Activated naive CD8-positive, alpha-beta T cell treated with anti-CD3 and anti-CD28 coated beads, Interleukin-2, amount 10 ng/mL, durations not matched to agents 7 days and 5 days (primary cell): ENCODE data around the gene CYP4F8. TPM values are rescaled to one million over a fixed set of nuclear protein-coding genes. Genes with fewer than 3 reads are reported as not detected.

Experiments
- ATAC-seq: fragments of 150-1000 bp; cut with Tn5 transposase; one replicate; pipeline ENCODE4 v1.10.0; 2021; ENCODE audit warnings: low read depth, moderate library complexity
- POLR2A ChIA-PET: fragments of 350-600 bp; sonication (Branson Sonifier 250); formaldehyde crosslinking; loops from one replicate; lab custom pipeline; 2021; ENCODE audit warnings: antibody characterized with exemption; lab: Charles Lee
- DNase-seq: peaks from one replicate; pipeline ENCODE4 v3.0.0; 2021
- H3K27ac Mint-ChIP-seq: one replicate; pipeline ENCODE4 v1.8.0; 2022; ENCODE audit warnings: mild to moderate bottlenecking, mixed read lengths
- H3K27me3 Mint-ChIP-seq: one replicate; pipeline ENCODE4 v1.8.0; 2022; ENCODE audit warnings: mild to moderate bottlenecking, moderate library complexity, mixed read lengths
- H3K36me3 Mint-ChIP-seq: one replicate; pipeline ENCODE4 v1.8.0; 2021; ENCODE audit warnings: mild to moderate bottlenecking, mixed read lengths
- H3K4me1 Mint-ChIP-seq: one replicate; pipeline ENCODE4 v1.8.0; 2021; ENCODE audit warnings: mixed read lengths
- H3K4me3 Mint-ChIP-seq: one replicate; pipeline ENCODE4 v1.8.0; 2022; ENCODE audit warnings: mild to moderate bottlenecking, moderate library complexity, mixed read lengths
- H3K9me3 Mint-ChIP-seq: one replicate; pipeline ENCODE4 v1.8.0; 2021; ENCODE audit warnings: mixed read lengths
- total RNA-seq, 2 experiments: library from RNA; stranded (reverse); gene quantifications; one replicate each; pipeline ENCODE4 v1.2.3, GENCODE V29; 2021

CYP4F8 gene, protein sequence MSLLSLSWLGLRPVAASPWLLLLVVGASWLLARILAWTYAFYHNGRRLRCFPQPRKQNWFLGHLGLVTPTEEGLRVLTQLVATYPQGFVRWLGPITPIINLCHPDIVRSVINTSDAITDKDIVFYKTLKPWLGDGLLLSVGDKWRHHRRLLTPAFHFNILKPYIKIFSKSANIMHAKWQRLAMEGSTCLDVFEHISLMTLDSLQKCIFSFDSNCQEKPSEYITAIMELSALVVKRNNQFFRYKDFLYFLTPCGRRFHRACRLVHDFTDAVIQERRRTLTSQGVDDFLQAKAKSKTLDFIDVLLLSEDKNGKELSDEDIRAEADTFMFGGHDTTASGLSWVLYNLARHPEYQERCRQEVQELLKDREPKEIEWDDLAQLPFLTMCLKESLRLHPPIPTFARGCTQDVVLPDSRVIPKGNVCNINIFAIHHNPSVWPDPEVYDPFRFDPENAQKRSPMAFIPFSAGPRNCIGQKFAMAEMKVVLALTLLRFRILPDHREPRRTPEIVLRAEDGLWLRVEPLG
- total RNA-seq: not detected

DNA sequence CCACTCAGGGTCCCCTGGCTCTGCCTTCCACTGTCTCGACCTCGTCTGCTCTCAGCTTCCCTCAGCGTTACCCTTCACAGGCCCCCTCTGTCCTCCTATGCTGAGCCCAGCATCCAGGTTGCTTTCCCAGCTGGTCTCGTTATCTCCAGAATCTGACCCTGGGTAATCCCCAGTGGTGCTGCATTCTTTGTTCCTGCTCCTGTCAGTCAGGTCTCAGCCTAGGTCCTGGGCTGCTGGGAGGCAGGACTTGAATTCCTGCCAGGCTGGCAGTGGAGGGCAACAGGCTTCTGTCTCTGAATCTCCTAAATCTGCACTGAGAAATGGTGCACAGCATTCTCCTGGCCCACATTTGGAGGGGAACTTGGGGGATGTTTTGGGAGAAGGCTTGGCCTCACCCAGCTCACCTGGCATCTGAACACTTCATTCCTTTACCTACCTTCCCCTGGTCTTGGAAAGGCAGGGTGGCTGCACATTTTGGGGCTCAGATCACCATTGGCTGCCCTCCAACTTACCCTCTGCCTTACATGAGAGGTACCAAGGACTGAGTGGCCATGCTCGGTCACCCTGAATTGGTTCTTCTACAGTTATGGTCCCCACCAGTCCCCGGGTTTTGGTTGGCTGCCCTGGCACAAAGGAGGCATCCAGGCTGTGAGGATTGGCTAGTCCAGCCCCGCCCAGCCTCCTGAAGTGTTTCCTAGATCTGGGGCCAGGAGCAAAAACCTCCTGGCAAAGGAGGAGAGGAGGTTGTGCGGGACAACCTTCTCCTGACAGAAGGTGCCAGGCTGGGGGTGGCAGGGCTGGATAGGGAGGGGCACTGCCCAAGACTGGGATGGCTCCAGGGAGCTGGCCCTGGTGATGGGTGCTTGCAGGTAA, at the start of gene CYP4F8:
TSS of gene CYP4F8 (plus strand) at position 712 of the 873 bp plus-strand sequence. CDS start 399 bp downstream, outside the sequence.
- Mint-ChIP-seq H3K9me3 (no peaks in the 10 kb centered on the region), H3K36me3 (no peaks in the 10 kb centered on the region), H3K27me3 (peaks cover 4% of the 10 kb centered on the region), H3K4me3 (no peak within 1 kb of the TSS), H3K27ac (no peak within 1 kb of the TSS), H3K4me1 (peaks cover 2% of the 10 kb centered on the region)
- no peak for ATAC-seq
- POLR2A ChIA-PET: no interaction called here
- no peak for DNase-seq

DNA sequence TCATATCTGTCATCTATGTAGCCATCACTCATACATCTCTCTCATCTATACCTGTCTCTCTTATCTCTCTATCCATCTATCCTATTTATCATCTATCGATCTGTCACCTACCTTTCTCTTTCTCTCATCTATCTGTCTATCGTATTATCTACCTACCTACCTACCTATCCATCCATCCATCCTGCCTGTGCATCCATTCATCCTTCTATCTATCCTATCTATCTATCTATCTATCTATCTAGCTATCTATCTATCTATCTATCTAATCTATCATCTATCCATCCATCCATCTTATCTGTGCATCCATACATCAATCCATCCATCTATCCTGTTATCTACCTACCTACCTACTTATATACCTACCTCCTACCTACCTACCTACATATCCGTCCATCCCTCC, 44.6 kb upstream of the CYP4F8 start:
- no peak overlapping the region for H3K4me3 Mint-ChIP-seq
- ATAC-seq (no peak), DNase-seq (no peak)
- no peaks in the 10 kb centered on the region for H3K9me3 Mint-ChIP-seq
- POLR2A ChIA-PET: no interaction called here
- H3K27me3 Mint-ChIP-seq: peaks cover 21% of the 10 kb centered on the region
- H3K36me3 Mint-ChIP-seq: no peaks in the 10 kb centered on the region
- H3K27ac Mint-ChIP-seq: no peak overlapping the region
- H3K4me1 Mint-ChIP-seq: no peaks in the 10 kb centered on the region

DNA sequence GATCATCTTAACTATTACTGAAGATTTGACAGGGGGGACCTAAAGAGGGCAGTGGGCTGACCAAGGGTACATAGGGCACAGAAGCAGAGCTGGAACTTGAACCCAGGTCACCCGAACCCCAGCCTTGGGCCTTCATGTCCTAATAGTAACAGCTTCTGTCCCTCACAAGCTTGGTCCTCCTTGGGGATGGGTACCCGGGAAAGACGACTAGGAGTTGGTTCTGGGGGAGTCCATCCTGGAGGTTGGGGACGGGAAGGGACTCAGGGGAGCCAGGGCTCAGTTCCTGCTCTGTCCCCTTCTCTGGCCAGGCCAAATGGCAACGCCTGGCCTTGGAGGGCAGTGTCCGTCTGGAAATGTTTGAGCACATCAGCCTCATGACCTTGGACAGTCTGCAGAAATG, 39.6 kb upstream of the CYP4F8 start:
- no peak for ATAC-seq
- H3K4me1 Mint-ChIP-seq: no peaks in the 10 kb centered on the region
- H3K27me3 Mint-ChIP-seq: peaks cover 6% of the 10 kb centered on the region
- no peaks in the 10 kb centered on the region for H3K36me3 Mint-ChIP-seq
- no peaks in the 10 kb centered on the region for H3K9me3 Mint-ChIP-seq
- POLR2A ChIA-PET: no interaction called here
- DNase-seq: no peak
- no peak overlapping the region for H3K27ac Mint-ChIP-seq
- H3K4me3 Mint-ChIP-seq: no peak overlapping the region

DNA sequence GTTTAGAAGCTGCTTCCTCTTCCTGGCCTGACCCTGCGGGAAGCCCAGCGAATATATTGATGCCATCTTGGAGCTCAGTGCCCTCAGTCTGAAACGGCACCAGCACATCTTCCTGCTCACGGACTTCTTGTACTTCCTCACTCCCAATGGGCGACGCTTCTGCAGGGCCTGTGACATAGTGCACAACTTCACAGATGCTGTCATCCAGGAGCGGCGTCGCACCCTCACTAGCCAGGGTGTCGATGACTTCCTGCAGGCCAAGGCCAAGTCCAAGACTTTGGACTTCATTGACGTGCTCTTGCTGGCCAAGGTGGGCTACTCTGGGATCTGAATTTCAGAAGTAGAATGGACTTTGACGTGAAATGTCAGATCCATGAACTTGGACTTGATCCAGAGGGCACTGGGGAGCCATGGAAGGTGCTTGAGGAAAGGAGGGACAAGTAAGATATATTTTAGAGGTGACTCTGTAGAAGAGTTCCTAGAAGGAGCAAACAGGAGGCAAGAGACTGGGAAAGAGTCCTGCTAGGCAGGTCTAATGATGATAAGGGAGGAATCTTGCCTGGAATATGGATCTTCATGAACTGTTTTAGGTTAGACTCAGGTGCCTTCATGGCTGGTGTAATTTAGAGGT, 38.4 kb upstream of the CYP4F8 start:
- H3K27ac Mint-ChIP-seq: no peak overlapping the region
- POLR2A ChIA-PET: no interaction called here
- H3K4me3 Mint-ChIP-seq: no peak overlapping the region
- no peaks in the 10 kb centered on the region for H3K36me3 Mint-ChIP-seq
- H3K27me3 Mint-ChIP-seq: peaks cover 14% of the 10 kb centered on the region
- DNase-seq (no peak), ATAC-seq (no peak)
- H3K9me3 Mint-ChIP-seq: no peaks in the 10 kb centered on the region
- H3K4me1 Mint-ChIP-seq: no peaks in the 10 kb centered on the region

DNA sequence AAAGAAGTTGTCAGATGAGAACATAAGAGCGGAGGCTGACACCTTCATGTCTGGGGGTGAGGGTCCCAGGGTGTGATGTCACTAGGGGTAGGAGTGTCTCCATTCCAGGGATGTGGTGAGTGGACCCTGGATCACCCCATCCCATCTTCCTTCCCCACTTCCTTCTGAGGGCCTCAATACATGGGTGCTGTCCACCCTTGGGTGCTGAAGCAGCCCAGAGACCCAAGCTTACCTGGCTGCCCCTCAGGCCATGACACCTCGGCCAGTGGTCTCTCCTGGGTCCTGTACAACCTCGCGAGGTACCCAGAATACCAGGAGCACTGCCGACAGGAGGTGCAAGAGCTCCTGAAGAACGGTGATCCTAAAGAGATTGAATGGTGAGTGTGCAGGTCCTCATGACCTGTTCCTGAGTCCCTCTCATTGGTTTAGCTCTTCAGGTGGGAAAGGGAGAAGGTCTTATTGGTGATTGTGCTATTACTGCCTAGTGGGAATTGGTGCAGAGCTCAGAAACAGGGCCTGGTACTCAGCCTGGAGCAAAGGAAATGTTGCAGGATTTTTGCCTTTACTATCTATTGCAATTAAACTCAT, 37.7 kb upstream of the CYP4F8 start:
- ATAC-seq: no peak
- Mint-ChIP-seq H3K4me3 (no peak overlapping the region), H3K36me3 (no peaks in the 10 kb centered on the region), H3K27me3 (peaks cover 16% of the 10 kb centered on the region), H3K9me3 (no peaks in the 10 kb centered on the region), H3K4me1 (no peaks in the 10 kb centered on the region), H3K27ac (no peak overlapping the region)
- POLR2A ChIA-PET: interaction anchor here (0.7 kb wide), 1 partner anchor 9 kb away, joined by 4 read pairs; no protein-coding TSS in a partner anchor
- no peak for DNase-seq

DNA sequence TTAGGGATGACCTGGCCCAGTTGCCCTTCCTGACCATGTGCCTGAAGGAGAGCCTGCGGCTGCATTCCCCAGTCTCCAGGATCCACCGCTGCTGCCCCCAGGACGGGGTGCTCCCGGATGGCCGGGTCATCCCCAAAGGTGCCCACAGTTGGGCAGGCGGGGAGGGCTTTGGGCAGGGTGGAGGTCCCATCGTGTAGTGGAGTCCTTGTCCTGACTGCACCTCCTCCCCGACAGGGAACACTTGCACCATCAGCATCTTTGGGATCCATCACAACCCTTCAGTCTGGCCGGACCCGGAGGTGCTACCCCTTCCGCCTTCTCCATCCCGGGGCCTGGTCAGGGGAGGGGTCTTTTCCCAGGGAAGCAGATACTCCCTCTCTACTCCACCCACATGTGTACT, 31.7 kb upstream of the CYP4F8 start:
- ATAC-seq (no peak), DNase-seq (no peak)
- Mint-ChIP-seq H3K27ac (no peak overlapping the region), H3K4me1 (peaks cover 3% of the 10 kb centered on the region), H3K9me3 (no peaks in the 10 kb centered on the region), H3K27me3 (peaks cover 18% of the 10 kb centered on the region), H3K36me3 (no peaks in the 10 kb centered on the region), H3K4me3 (no peak overlapping the region)
- POLR2A ChIA-PET: no interaction called here

DNA sequence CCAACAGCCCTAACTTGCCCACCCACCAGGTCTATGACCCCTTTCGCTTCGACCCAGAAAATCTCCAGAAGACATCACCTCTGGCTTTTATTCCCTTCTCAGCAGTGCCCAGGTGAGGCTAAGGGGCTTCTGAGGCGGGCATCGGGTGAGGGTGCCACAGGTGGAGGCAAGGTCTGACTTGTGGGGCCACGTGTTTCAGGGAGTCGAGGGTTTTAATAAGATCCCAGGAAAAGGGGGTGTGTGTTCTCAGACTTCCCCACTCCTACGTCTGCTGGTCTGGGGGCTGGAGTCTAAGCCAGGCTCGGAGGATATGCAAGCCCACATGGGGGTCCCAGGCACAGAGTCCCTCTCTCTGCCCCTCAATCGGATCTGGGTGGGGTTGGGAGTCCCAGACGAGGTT, 30.9 kb upstream of the CYP4F8 start:
- POLR2A ChIA-PET: no interaction called here
- no peaks in the 10 kb centered on the region for H3K9me3 Mint-ChIP-seq
- ATAC-seq (no peak), DNase-seq (no peak)
- H3K27ac Mint-ChIP-seq: no peak overlapping the region
- H3K36me3 Mint-ChIP-seq: no peaks in the 10 kb centered on the region
- H3K4me1 Mint-ChIP-seq: peaks cover 3% of the 10 kb centered on the region
- peak overlapping the region; percentile 19 for H3K4me3 Mint-ChIP-seq
- peaks cover 20% of the 10 kb centered on the region for H3K27me3 Mint-ChIP-seq

DNA sequence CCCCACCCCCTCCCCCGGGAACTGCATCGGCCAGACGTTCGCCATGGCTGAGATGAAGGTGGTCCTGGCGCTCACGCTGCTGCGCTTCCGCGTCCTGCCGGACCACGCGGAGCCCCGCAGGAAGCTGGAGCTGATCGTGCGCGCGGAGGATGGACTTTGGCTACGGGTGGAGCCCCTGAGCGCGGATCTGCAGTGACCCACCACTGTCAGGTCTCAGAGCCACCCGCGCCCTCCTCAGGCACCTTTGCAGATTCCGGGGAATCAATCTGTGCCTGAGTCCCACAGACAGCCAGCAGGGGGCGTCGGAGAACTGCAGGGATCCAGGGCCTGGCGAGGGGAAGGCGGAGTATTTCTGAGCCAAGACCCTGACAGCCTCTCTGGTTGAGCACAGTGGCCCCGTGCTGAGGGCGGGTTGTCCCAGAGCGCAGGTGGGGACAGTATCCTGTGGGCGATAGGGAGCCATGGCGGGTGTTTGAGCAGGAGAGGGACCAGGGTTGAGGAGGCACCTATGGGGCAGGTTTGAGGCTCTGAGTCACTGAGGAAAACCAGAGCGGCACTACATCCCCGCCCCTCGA, 30.4 kb upstream of the CYP4F8 start:
- Mint-ChIP-seq H3K36me3 (no peaks in the 10 kb centered on the region), H3K27me3 (peaks cover 18% of the 10 kb centered on the region), H3K4me3 (peak overlapping the region; percentile 47), H3K9me3 (no peaks in the 10 kb centered on the region), H3K27ac (no peak overlapping the region), H3K4me1 (peaks cover 3% of the 10 kb centered on the region)
- ATAC-seq (peak; percentile 91), DNase-seq (peak; percentile 88)
- POLR2A ChIA-PET: no interaction called here

DNA sequence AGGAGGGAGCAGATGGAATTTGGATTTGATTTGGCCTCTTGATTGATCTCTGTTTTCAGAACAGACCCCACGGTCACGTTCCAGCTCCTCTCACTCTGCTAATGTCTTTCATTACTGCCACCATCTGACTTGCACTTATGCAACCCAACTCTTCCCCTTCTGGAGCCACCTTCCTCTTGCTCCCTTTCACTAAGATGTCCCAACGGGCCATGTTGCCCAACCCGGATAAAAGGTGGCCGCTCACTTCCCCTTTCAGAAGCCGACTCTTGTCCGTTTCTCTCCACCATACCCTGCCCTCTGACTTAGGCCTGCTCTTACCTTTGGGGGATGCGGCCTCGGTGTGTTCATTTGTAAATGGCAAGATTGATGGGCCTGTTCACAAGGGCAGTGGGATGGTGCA, 27.4 kb upstream of the CYP4F8 start:
- H3K9me3 Mint-ChIP-seq: no peaks in the 10 kb centered on the region
- H3K36me3 Mint-ChIP-seq: no peaks in the 10 kb centered on the region
- H3K27ac Mint-ChIP-seq: no peak overlapping the region
- H3K27me3 Mint-ChIP-seq: peaks cover 11% of the 10 kb centered on the region
- ATAC-seq: no peak
- POLR2A ChIA-PET: no interaction called here
- peaks cover 3% of the 10 kb centered on the region for H3K4me1 Mint-ChIP-seq
- no peak for DNase-seq
- H3K4me3 Mint-ChIP-seq: no peak overlapping the region

DNA sequence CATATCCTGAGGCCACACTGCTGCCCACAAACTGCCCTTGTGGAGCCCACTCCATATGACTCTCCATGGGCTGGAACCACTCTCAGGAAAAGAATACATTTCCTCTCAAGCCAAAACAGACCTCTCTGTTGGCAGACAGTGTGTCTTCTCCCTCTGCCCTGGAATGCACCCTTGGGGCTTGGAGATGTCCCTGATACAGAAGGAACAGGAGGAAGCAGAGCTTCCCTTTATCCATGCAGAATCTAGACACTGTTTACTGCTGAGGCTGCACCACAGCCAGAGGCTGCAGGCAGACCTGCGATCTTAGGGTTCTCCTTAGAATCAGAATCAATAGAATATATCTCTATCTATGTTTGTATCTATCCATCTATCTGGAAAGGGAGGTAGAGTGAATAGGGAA, 26.8 kb upstream of the CYP4F8 start:
- Mint-ChIP-seq H3K27me3 (peaks cover 9% of the 10 kb centered on the region), H3K27ac (no peak overlapping the region), H3K36me3 (no peaks in the 10 kb centered on the region), H3K9me3 (no peaks in the 10 kb centered on the region), H3K4me1 (peaks cover 3% of the 10 kb centered on the region), H3K4me3 (no peak overlapping the region)
- ATAC-seq: no peak
- no peak for DNase-seq
- POLR2A ChIA-PET: no interaction called here

DNA sequence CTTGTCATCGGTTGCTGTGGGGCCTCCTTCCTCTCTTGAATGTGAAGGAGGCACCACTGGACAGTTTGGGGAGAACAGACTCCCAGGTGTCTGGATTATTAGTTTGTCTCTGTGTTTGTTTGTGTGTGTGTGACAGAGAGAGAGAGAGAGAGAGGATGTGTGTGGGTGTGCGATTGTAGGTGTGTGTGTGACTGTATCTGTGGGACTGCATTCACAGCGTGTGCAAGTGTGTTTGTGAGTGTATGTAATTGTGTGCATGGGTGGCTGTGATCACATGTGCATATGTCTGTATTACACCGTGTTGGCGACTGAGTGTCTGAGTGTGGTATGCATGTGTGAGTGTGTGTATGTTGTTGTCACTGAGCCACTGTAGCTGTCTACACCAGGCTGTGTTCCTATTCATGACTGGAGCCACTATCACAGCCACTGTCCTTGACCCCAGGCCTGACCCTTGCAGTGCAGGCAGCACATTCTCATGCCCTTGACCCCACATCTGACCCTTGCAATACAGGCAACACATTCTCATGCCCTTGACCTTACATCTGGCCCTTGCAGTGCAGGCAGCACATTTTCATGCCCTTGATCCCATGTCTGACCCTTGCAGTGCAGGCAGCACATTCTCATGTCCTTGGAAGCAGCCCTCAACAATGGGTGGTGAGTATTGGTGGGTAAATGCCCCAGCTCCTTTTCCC, 25.1 kb upstream of the CYP4F8 start:
- no peak for DNase-seq
- Mint-ChIP-seq H3K4me1 (no peaks in the 10 kb centered on the region), H3K9me3 (peaks cover 2% of the 10 kb centered on the region), H3K27me3 (peaks cover 19% of the 10 kb centered on the region), H3K27ac (no peak overlapping the region), H3K36me3 (no peaks in the 10 kb centered on the region), H3K4me3 (no peak overlapping the region)
- no peak for ATAC-seq
- POLR2A ChIA-PET: no interaction called here

DNA sequence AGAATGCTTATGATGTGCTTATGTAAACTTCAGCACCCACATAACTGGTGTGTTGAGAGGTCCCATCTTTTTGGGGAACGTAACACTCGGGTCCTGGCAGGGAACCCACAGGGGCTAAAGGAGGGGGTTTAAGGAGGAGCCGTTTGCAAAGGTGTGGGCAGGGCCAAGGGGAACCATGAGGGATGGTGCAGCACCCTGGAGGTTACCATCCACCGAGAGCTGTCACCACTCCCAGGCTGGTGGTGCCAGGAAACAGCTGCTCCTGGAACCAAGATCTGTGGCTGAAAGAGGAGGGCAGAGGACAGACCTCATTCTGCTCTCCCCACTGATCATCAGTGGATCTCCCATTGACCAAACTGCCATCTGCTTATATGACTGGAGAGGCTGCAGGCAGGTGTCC, 23.2 kb upstream of the CYP4F8 start:
- Mint-ChIP-seq H3K27ac (no peak overlapping the region), H3K36me3 (no peaks in the 10 kb centered on the region), H3K9me3 (peaks cover 5% of the 10 kb centered on the region), H3K4me1 (no peaks in the 10 kb centered on the region), H3K4me3 (no peak overlapping the region), H3K27me3 (peaks cover 22% of the 10 kb centered on the region)
- POLR2A ChIA-PET: no interaction called here
- ATAC-seq (no peak), DNase-seq (no peak)
